T-cell (primary cell): Measurements from ENCODE around the gene SLC23A1. TPM values are rescaled to one million over a fixed set of nuclear protein-coding genes. Genes with fewer than 3 reads are reported as not detected.

ENCODE experiments used
- ATAC-seq, 4 experiments: fragments of 200-7000 bp in 3 of 4; fragments of 150-1000 bp in 1 of 4; cut with Tn5 transposase; replicated peaks in 1 of 4; 1 replicate in 3 of 4; 2 replicates in 1 of 4; pipeline ENCODE4 v1.10.0; 2021; ENCODE audit warnings: moderate library complexity in 3 of 4, mild to moderate bottlenecking in 2 of 4, moderate number of reproducible peaks in 1 of 4
- CTCF ChIA-PET, 2 donors: fragments of 300-600 bp; sonication (Branson Sonifier 250); formaldehyde crosslinking; loops; one replicate each; lab custom pipeline; 2022; ENCODE audit warnings: antibody characterized with exemption in 2 of 2; lab: Charles Lee
- POLR2A ChIA-PET, 2 donors: fragments of 300-600 bp; sonication (Branson Sonifier 250); formaldehyde crosslinking; loops; one replicate each; lab custom pipeline; 2022; ENCODE audit warnings: antibody characterized with exemption in 2 of 2; lab: Charles Lee
- DNase-seq, 35 experiments: peaks; one replicate each; pipeline versions ENCODE4 v3.0.0 to v3.0.0-alpha.2; 2013 to 2023
- H3K27ac ChIP-seq: one replicate; pipeline ENCODE4 v1.5.1; 2013; ENCODE audit warnings: low read length
- H3K27me3 ChIP-seq, 2 experiments: replicated peaks in 1 of 2; 1 replicate in 1 of 2; 2 replicates in 1 of 2; pipeline versions ENCODE4 v1.6.1 to v1.7.0; 2013; ENCODE audit warnings: low read length in 1 of 2, mixed read lengths in 1 of 2; ENCODE audit not compliant: control insufficient read depth in 2 of 2, insufficient read depth in 2 of 2; ENCODE audit errors: extremely low read depth in 1 of 2
- H3K36me3 ChIP-seq, 2 donors: 1 replicate in 1 of 2; 2 replicates in 1 of 2; pipeline versions ENCODE4 v1.6.1 to v1.7.0; 2013; ENCODE audit warnings: low read length in 1 of 2; ENCODE audit not compliant: control insufficient read depth in 2 of 2, insufficient read depth in 1 of 2; ENCODE audit errors: extremely low read depth in 1 of 2
- H3K4me1 ChIP-seq, 2 experiments: 1 replicate in 1 of 2; 2 replicates in 1 of 2; pipeline versions ENCODE4 v1.6.1 to v1.7.0; 2013; ENCODE audit warnings: low read length in 2 of 2, mixed read lengths in 1 of 2; ENCODE audit not compliant: insufficient read depth in 2 of 2, control insufficient read depth in 1 of 2; ENCODE audit errors: extremely low read depth in 1 of 2
- H3K4me3 ChIP-seq, 2 donors: 1 replicate in 1 of 2; 2 replicates in 1 of 2; pipeline versions ENCODE4 v1.5.1 to v1.7.0; 2013; ENCODE audit warnings: mild to moderate bottlenecking in 2 of 2, low read length in 1 of 2, moderate library complexity in 1 of 2; ENCODE audit not compliant: control insufficient read depth in 1 of 2; ENCODE audit errors: extremely low read depth in 1 of 2
- H3K9me3 ChIP-seq: 2 replicates; pipeline ENCODE4 v1.7.0; 2013
- H3K27ac Mint-ChIP-seq, 2 donors: one replicate each; pipeline ENCODE4 v1.8.0; 2020 to 2021; ENCODE audit warnings: mild to moderate bottlenecking in 2 of 2, mixed read lengths in 2 of 2
- H3K27me3 Mint-ChIP-seq, 2 donors: one replicate each; pipeline ENCODE4 v1.8.0; 2021 to 2022; ENCODE audit warnings: mixed read lengths in 2 of 2
- H3K36me3 Mint-ChIP-seq: one replicate; pipeline ENCODE4 v1.8.0; 2021; ENCODE audit warnings: mixed read lengths
- H3K4me1 Mint-ChIP-seq, 3 donors: one replicate each; pipeline ENCODE4 v1.8.0; 2020 to 2022; ENCODE audit warnings: mixed read lengths in 3 of 3, mild to moderate bottlenecking in 1 of 3
- H3K4me3 Mint-ChIP-seq, 3 donors: one replicate each; pipeline ENCODE4 v1.8.0; 2020 to 2022; ENCODE audit warnings: mild to moderate bottlenecking in 3 of 3, mixed read lengths in 3 of 3, moderate library complexity in 3 of 3
- H3K9me3 Mint-ChIP-seq, 3 donors: one replicate each; pipeline ENCODE4 v1.8.0; 2020 to 2022; ENCODE audit warnings: mixed read lengths in 3 of 3
- whole genome bisulfite sequencing: methylation state at CpG from one replicate; pipeline ENCODE4 v1.1.5; 2013; ENCODE audit warnings: missing lambda C conversion rate; ENCODE audit not compliant: insufficient coverage; 5-methylcytosine and 5-hydroxymethylcytosine counted together
- total RNA-seq, 35 experiments: library from RNA in 6 of 35; stranded (reverse) in 6 of 35; fragments of 120-200 nt in 1 of 35; gene quantifications; one replicate each; pipeline versions ENCODE4 v1.2.1 to v1.2.4 and lab custom pipeline; 2013 to 2026

Gene SLC23A1
- total RNA-seq, 5 donors from 2014 or later (not counting 1 experiment from before 2014, with no cell fraction given): 0.15 to 0.86 TPM; not detected in 3

DNA sequence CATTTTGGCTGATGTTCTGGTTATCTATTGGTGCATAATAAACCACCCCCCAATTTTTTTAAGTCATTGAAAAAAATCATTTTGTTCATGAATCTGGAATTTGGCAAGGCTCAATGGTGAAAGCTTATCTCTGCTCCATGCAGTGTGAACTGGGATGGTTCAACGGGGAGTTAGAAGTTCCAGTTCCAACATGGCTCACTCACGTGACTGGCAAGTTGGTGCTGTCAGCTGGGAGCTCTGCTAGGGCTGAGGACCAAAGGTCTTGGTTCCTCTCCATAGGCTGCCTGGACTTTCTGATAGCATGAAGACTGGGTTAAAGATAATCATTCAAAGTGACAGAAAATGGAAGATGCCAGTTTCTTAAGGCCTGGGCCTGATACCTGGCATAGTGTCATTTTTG lies 23.9 kb upstream of the SLC23A1 start:
- ChIA-PET POLR2A (interaction anchor here in 1 of 2 donors (0.6 kb wide), 1 partner anchor 7 kb away, joined by 3 read pairs; no protein-coding TSS in a partner anchor), CTCF (interaction anchor here (0.6 to 1.3 kb wide), 2 partner anchors 14 to 133 kb away, joined by 3 read pairs; no protein-coding TSS in a partner anchor)
- H3K27ac Mint-ChIP-seq: no peak overlapping the region
- ATAC-seq (no peak), DNase-seq (no peak)
- H3K9me3 ChIP-seq: no peaks in the 10 kb centered on the region
- H3K9me3 Mint-ChIP-seq: no peaks in the 10 kb centered on the region
- no peaks in the 10 kb centered on the region for H3K36me3 Mint-ChIP-seq
- H3K4me1 ChIP-seq: peaks cover 17 to 24% of the 10 kb centered on the region in 2 experiments
- peaks cover 26 to 37% (median 32%) of the 10 kb centered on the region in 3 donors for H3K4me1 Mint-ChIP-seq
- H3K4me3 ChIP-seq: no peak overlapping the region
- H3K36me3 ChIP-seq: no peaks in the 10 kb centered on the region
- H3K27ac ChIP-seq: no peak overlapping the region
- no peak overlapping the region for H3K4me3 Mint-ChIP-seq
- 100% methylated on average over 2 of the region's 2 CpGs for WGBS
- no peaks in the 10 kb centered on the region for H3K27me3 Mint-ChIP-seq
- H3K27me3 ChIP-seq: no peaks in the 10 kb centered on the region

DNA sequence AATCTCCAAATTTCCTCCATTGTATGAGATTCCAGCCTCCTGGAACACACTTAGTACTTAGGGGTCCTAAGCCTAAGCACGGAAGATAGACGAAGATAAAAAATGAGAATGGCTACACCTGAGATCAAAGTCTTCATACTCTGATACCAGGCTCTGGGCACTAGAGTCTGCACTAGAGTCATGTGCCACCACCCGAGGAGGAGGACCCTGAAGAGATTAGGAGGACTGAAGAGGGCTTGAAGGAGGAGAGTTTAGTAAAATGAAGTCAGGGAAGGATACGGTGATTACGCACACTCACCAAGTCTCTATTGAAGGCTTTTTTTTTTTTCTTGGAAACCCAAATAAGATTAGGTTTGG lies 21.4 kb upstream of the SLC23A1 start:
- H3K9me3 ChIP-seq: no peaks in the 10 kb centered on the region
- Mint-ChIP-seq H3K4me1 (peaks cover 26 to 37% (median 33%) of the 10 kb centered on the region in 3 donors), H3K27ac (peak overlapping the region; percentile 98 to 100), H3K9me3 (no peaks in the 10 kb centered on the region), H3K36me3 (peaks cover under 1% of the 10 kb centered on the region), H3K27me3 (no peaks in the 10 kb centered on the region), H3K4me3 (peak overlapping the region; percentile 82 to 96 (median 93))
- no CpG with 5 or more reads among the region's 5 CpGs for WGBS
- no peak for DNase-seq
- H3K36me3 ChIP-seq: peaks cover 3 to 5% of the 10 kb centered on the region in 2 donors
- H3K27me3 ChIP-seq: no peaks in the 10 kb centered on the region
- peaks cover 17 to 24% of the 10 kb centered on the region in 2 experiments for H3K4me1 ChIP-seq
- ChIA-PET POLR2A (interaction anchor here (0.5 to 1.1 kb wide), 3 partner anchors 35 to 201 kb away, joined by 3 to 8 read pairs (median 4); partner anchors contain the start of gene DNAJC18 (in 1 of the 2)), CTCF (interaction anchor here in 1 of 2 donors (1.5 kb wide), 1 partner anchor 13 kb away, joined by 4 read pairs; no protein-coding TSS in a partner anchor)
- H3K4me3 ChIP-seq: peak overlapping the region in 1 of 2 donors; percentile 65
- peak overlapping the region; percentile 92 for H3K27ac ChIP-seq
- no peak for ATAC-seq

DNA sequence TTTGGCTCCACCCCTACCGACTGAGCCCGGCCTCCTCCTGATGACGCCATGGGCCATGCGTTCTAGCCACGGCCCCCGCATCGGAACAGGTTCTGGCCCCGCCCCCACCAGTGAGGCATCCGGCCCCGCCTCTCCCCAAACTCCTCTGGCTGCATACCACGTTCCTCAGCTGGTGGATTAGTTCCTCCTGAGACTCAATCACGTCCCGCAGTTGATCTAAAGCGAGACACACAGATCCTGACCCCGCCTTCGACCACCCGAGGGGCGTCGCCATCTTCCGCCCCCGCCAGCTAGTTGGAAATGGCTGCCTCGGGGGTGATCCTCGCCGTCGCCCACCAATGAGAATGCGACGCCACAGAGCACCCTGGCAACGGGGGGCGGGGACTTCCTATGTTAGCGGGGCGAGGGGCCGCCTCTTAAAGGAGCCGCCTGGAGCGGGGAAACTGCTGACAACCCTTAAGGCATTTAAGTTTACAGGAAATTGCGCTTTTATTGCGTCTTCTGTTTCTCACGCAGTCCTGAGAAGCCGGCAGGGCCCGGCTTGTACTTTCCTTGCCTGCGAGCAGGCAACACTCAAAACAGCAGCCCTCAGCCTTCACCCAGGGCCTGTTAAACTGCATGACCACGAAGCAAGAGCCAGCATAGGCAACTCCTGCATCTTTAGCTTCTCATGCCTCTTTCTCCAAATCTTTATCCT lies 20.8 kb upstream of the SLC23A1 start, which contains the start of gene SPATA24:
SPATA24 (minus strand) TSS at position 303 of the 697 bp plus-strand sequence; CDS start at position 274, 29 bp downstream.
- CTCF ChIA-PET: interaction anchor here (0.8 to 1.8 kb wide), 6 partner anchors 12 to 172 kb away, joined by 3 to 7 read pairs (median 4); partner anchors contain the start of gene PAIP2 (in 1 of the 2)
- Histone ChIP-seq H3K4me3 (peak within 1 kb of the TSS; percentile 65 to 73), H3K36me3 (peaks cover 3 to 5% of the 10 kb centered on the region in 2 donors), H3K27me3 (no peaks in the 10 kb centered on the region), H3K27ac (peak within 1 kb of the TSS; percentile 92), H3K9me3 (no peaks in the 10 kb centered on the region), H3K4me1 (peaks cover 17 to 26% of the 10 kb centered on the region in 2 experiments)
- H3K36me3 Mint-ChIP-seq: peaks cover 4% of the 10 kb centered on the region
- 0% methylated on average over 38 of the region's 41 CpGs for WGBS
- no peaks in the 10 kb centered on the region for H3K9me3 Mint-ChIP-seq
- peak; percentile 90 to 94 (median 94) for ATAC-seq
- DNase-seq: peak; percentile 96 to 99 (median 98)
- H3K4me3 Mint-ChIP-seq: peak within 1 kb of the TSS; percentile 82 to 96 (median 93)
- H3K27ac Mint-ChIP-seq: peak within 1 kb of the TSS; percentile 98 to 100
- H3K27me3 Mint-ChIP-seq: no peaks in the 10 kb centered on the region
- H3K4me1 Mint-ChIP-seq: peaks cover 26 to 40% (median 37%) of the 10 kb centered on the region in 3 donors
- POLR2A ChIA-PET: interaction anchor here (0.5 to 1.1 kb wide), 4 partner anchors 36 to 202 kb away, joined by 3 to 8 read pairs (median 4); partner anchors contain the start of gene DNAJC18 (in 1 of the 2)

DNA sequence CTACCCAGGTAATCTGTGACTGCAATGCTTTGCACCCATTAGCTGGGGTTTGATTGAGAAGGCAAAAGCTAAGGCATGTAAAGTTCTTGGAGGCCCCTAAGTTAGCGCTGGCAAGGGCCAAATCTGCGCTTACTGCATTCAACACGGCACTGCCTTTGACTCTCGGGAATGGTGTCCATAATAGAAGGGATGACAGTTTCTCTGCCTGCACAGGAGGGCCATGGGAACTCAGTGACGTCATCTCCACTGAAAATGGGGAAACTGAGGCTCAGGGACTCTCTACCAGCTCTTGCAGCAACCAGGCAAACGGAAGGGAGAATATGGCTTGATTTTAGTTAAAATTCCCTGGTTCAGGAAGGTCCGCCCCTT lies 20.3 kb upstream of the SLC23A1 start:
- Mint-ChIP-seq H3K4me1 (peaks cover 26 to 40% (median 37%) of the 10 kb centered on the region in 3 donors), H3K27ac (peak overlapping the region; percentile 98 to 100), H3K9me3 (no peaks in the 10 kb centered on the region), H3K36me3 (peaks cover 4% of the 10 kb centered on the region), H3K4me3 (peak overlapping the region; percentile 82 to 96 (median 93)), H3K27me3 (no peaks in the 10 kb centered on the region)
- Histone ChIP-seq H3K4me1 (peaks cover 17 to 26% of the 10 kb centered on the region in 2 experiments), H3K27ac (peak overlapping the region; percentile 92), H3K4me3 (peak overlapping the region; percentile 65 to 73), H3K27me3 (no peaks in the 10 kb centered on the region), H3K36me3 (peaks cover 3 to 5% of the 10 kb centered on the region in 2 donors), H3K9me3 (no peaks in the 10 kb centered on the region)
- WGBS: 41% methylated on average over 5 of the region's 7 CpGs
- DNase-seq: no peak
- ChIA-PET CTCF (interaction anchor here (0.6 to 1.8 kb wide), 7 partner anchors 12 to 172 kb away, joined by 3 to 7 read pairs (median 4); partner anchors contain the start of gene PAIP2 (in 1 of the 2)), POLR2A (interaction anchor here in 1 of 2 donors (1.1 kb wide), 1 partner anchor 36 kb away, joined by 3 read pairs; the partner anchor contains the start of gene DNAJC18)
- no peak for ATAC-seq

DNA sequence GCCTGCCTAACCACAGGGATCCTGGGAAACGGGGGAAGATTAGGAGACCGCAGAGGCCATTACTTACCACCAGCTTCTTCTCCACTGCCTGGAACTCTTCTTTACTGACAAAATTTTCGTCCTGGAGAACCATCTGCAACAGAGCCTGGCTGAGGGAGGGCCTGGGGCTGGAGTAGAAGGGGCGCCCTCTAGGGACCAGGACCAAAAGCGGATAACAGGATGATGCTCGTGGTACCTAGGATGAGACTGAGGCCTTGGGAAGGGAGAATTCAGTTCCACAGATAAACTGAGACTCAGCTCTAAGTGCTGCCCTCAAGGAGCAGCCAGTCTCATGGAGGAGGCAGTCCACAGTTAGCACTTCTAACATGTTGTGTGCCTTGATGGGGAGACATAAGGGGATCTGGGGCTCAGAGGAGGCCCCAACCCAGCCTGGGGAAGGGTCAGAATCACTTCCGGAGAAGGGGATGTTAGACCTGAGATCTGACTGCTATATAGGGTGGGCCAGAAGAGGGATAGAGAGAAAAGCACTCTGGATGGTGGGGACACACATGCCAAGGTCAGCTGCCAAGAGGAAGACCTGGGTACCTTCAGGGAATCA lies 19.6 kb upstream of the SLC23A1 start:
- Mint-ChIP-seq H3K27ac (peak overlapping the region; percentile 98 to 100), H3K4me3 (peak overlapping the region; percentile 82 to 96 (median 93)), H3K27me3 (no peaks in the 10 kb centered on the region), H3K36me3 (peaks cover 4% of the 10 kb centered on the region), H3K9me3 (no peaks in the 10 kb centered on the region), H3K4me1 (peaks cover 26 to 37% (median 34%) of the 10 kb centered on the region in 3 donors)
- Histone ChIP-seq H3K36me3 (peaks cover 3 to 5% of the 10 kb centered on the region in 2 donors), H3K4me1 (peaks cover 14 to 26% of the 10 kb centered on the region in 2 experiments), H3K27me3 (no peaks in the 10 kb centered on the region), H3K4me3 (no peak overlapping the region), H3K9me3 (no peaks in the 10 kb centered on the region), H3K27ac (peak overlapping the region; percentile 92)
- peak in 1 of 35 experiments; percentile 42 for DNase-seq
- CTCF ChIA-PET: interaction anchor here (0.6 to 1.8 kb wide), 6 partner anchors 11 to 173 kb away, joined by 3 to 7 read pairs (median 4); partner anchors contain the start of gene PAIP2 (in 1 of the 2)
- 75% methylated on average over 5 of the region's 7 CpGs for WGBS
- POLR2A ChIA-PET: interaction anchor here in 1 of 2 donors (0.7 kb wide), 1 partner anchor 623 kb away, joined by 3 read pairs; no protein-coding TSS in a partner anchor
- ATAC-seq: no peak
